ENCODE measurements around the gene DACT1.

DNA sequence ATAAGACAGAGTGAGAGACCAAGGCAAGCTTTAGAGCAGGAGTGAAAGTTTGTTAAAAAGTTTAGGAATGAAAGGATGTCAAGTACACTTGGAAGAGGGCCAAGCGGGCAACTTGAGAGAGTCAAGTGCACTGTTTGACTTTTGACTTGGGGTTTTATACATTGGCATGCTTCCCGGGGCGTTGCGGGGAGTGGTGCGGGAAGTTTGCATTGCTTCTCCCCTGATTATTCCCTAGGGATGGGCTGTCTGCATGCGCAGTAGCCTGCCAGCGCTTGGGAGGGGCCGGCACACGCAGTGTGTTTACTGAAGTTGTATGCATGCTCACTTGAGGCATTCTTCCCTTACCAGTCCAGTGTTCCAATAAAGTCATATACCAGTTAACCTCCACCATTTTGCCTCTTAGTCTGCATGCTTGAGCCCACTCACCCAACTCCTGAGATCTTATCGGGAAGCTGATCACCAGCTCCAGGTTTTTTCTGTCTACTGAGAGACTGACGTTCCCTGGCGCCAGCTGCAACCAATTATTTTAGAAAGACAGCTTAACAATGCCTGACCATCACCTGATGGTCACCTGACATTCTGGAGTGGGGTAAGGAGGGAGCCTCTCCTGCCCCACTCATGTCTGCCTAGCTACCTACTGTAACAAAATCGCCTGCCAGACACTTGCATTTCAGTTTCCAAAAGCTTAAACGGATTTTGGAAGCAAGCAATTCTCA is 53.2 kb downstream of the DACT1 start:
- TF ChIP-seq, protein P1, sequence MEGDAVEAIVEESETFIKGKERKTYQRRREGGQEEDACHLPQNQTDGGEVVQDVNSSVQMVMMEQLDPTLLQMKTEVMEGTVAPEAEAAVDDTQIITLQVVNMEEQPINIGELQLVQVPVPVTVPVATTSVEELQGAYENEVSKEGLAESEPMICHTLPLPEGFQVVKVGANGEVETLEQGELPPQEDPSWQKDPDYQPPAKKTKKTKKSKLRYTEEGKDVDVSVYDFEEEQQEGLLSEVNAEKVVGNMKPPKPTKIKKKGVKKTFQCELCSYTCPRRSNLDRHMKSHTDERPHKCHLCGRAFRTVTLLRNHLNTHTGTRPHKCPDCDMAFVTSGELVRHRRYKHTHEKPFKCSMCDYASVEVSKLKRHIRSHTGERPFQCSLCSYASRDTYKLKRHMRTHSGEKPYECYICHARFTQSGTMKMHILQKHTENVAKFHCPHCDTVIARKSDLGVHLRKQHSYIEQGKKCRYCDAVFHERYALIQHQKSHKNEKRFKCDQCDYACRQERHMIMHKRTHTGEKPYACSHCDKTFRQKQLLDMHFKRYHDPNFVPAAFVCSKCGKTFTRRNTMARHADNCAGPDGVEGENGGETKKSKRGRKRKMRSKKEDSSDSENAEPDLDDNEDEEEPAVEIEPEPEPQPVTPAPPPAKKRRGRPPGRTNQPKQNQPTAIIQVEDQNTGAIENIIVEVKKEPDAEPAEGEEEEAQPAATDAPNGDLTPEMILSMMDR (conservative IDR thresholded peaks at IDR 0.05): no peak
- TF ChIP-seq EZH2 (IDR thresholded peaks at IDR 0.05; ENCODE audit: low read depth): no peak

Data from PC-9 (cell line).